ENCODE measurements around the gene SPAG9. TPM values are rescaled to one million over a fixed set of nuclear protein-coding genes. Genes with fewer than 3 reads are reported as not detected.

The SPAG9 gene
- total RNA-seq, 1 experiment from 2014 or later, result 129 TPM

DNA sequence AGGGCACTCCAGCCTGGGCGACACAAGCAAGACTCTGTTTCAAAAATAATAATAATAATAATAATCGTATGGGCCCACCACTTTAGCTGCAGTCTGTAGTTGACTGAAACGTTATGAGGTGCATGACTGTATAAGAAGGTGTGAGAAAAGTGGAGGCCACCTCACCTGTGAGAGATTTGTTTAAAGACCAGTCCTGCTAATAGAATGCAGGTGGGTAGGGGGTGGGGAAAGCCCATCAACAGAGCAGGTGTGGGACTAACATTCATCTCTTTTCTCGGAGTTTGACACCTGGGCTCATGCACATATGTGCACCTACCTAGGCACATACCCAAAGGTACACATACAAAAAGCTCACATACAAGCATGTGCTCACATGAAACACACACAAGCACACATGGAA, 186.5 kb downstream of the SPAG9 start:
- intact Hi-C loops (cut with micrococcal nuclease; ENCODE audit: unreplicated experiment), result no loop called here
- CTCF ChIA-PET, result interaction anchor here (0.7 kb wide), 1 partner anchor 19 kb away, joined by 3 read pairs; no protein-coding TSS in a partner anchor

GRCh38 chr17:50931144-50931908, 189.3 kb downstream of the SPAG9 start:
- no TSS peak for BruUV-seq (replicated peaks)
- intact Hi-C loops (cut with micrococcal nuclease; ENCODE audit: unreplicated experiment), result no loop called here

More for the DNA sequence above, 186.5 kb downstream of the SPAG9 start:
- Mint-ChIP-seq H3K27me3 (ENCODE audit: unreplicated experiment) (no peaks in the 10 kb centered on the region), H3K36me3 (ENCODE audit: insufficient read depth, unreplicated experiment) (peaks cover 9% of the 10 kb centered on the region), H3K9me3 (ENCODE audit: low read depth, unreplicated experiment) (no peaks in the 10 kb centered on the region), H3K4me1 (ENCODE audit: low read depth, unreplicated experiment) (peaks cover 18% of the 10 kb centered on the region), H3K4me3 (ENCODE audit: low read depth, unreplicated experiment) (no peak overlapping the region), H3K27ac (ENCODE audit: unreplicated experiment) (no peak overlapping the region)
- BruUV-seq (replicated peaks), result no TSS peak
- no peak for DNase-seq
- TF ChIP-seq, protein P1, sequence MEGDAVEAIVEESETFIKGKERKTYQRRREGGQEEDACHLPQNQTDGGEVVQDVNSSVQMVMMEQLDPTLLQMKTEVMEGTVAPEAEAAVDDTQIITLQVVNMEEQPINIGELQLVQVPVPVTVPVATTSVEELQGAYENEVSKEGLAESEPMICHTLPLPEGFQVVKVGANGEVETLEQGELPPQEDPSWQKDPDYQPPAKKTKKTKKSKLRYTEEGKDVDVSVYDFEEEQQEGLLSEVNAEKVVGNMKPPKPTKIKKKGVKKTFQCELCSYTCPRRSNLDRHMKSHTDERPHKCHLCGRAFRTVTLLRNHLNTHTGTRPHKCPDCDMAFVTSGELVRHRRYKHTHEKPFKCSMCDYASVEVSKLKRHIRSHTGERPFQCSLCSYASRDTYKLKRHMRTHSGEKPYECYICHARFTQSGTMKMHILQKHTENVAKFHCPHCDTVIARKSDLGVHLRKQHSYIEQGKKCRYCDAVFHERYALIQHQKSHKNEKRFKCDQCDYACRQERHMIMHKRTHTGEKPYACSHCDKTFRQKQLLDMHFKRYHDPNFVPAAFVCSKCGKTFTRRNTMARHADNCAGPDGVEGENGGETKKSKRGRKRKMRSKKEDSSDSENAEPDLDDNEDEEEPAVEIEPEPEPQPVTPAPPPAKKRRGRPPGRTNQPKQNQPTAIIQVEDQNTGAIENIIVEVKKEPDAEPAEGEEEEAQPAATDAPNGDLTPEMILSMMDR (IDR thresholded peaks at IDR 0.05; ENCODE audit: unreplicated experiment), result no peak

DNA sequence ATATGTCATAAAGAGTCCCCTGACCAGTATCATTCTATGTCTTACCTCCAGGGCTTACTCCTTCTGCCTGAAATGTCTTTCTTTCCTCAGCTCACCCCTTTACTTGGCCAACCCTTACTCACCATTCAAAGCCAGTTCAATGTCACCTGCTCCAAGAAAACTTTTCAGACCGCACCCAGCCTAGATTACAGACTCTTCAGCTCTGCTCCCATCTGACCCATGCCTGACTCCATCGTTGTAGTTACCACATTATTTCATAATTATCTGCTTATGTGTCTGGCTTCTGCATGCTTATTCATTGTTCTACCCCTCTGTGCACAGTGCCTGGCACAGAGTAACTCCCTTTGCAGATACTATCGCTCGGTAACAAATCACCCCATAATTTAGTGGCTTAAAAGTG, 192.0 kb downstream of the SPAG9 start:
- CTCF ChIA-PET, result no interaction called here
- H3K9me3 Mint-ChIP-seq (ENCODE audit: low read depth, unreplicated experiment), result no peaks in the 10 kb centered on the region
- peaks cover 9% of the 10 kb centered on the region for H3K36me3 Mint-ChIP-seq (ENCODE audit: insufficient read depth, unreplicated experiment)
- H3K27ac Mint-ChIP-seq (ENCODE audit: unreplicated experiment), result no peak overlapping the region
- TF ChIP-seq, protein P1 (IDR thresholded peaks at IDR 0.05; ENCODE audit: unreplicated experiment), result no peak
- intact Hi-C loops (cut with micrococcal nuclease; ENCODE audit: unreplicated experiment), result no loop called here
- H3K4me3 Mint-ChIP-seq (ENCODE audit: low read depth, unreplicated experiment), result no peak overlapping the region
- no peaks in the 10 kb centered on the region for H3K27me3 Mint-ChIP-seq (ENCODE audit: unreplicated experiment)
- peaks cover 9% of the 10 kb centered on the region for H3K4me1 Mint-ChIP-seq (ENCODE audit: low read depth, unreplicated experiment)
- no TSS peak for BruUV-seq (replicated peaks)
- DNase-seq, result no peak

More at GRCh38 chr17:50931144-50931908, 189.3 kb downstream of the SPAG9 start:
- CTCF ChIA-PET, result interaction anchor here (0.6 to 2.4 kb wide), 6 partner anchors 9 to 343 kb away, joined by 3 to 7 read pairs (median 4); no protein-coding TSS in a partner anchor
- DNase-seq, result peak; percentile 74
- no peak overlapping the region for H3K27ac Mint-ChIP-seq (ENCODE audit: unreplicated experiment)
- H3K9me3 Mint-ChIP-seq (ENCODE audit: low read depth, unreplicated experiment), result no peaks in the 10 kb centered on the region
- peaks cover 9% of the 10 kb centered on the region for H3K36me3 Mint-ChIP-seq (ENCODE audit: insufficient read depth, unreplicated experiment)
- H3K4me3 Mint-ChIP-seq (ENCODE audit: low read depth, unreplicated experiment), result peak overlapping the region; percentile 65
- H3K27me3 Mint-ChIP-seq (ENCODE audit: unreplicated experiment), result no peaks in the 10 kb centered on the region
- TF ChIP-seq, protein P1 (IDR thresholded peaks at IDR 0.05; ENCODE audit: unreplicated experiment), result no peak
- H3K4me1 Mint-ChIP-seq (ENCODE audit: low read depth, unreplicated experiment), result peaks cover 18% of the 10 kb centered on the region

DNA sequence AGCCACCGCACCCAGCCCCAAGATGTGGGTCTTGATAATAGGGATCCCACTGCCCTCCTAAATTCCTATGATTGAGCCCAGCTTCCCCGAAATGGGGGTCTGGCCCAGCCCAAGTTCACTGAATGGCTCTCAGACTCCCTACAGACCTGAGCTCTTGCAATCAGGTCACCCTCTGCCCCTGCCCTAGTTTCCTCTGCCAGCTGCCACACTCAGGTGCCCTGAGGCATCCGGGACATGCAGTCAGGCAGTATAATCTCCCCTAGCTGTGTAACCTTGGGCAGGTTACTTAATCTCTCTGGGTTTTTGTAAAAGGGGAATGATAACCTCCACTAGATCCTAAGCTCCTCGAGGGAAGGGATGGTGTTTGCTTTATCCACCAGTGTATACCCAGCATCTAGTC, 193.4 kb downstream of the SPAG9 start:
- CTCF ChIA-PET, result interaction anchor here (1.5 to 1.8 kb wide), 2 partner anchors 9 to 18 kb away, joined by 3 read pairs; no protein-coding TSS in a partner anchor
- no peak overlapping the region for H3K27ac Mint-ChIP-seq (ENCODE audit: unreplicated experiment)

More for the DNA sequence above, 193.4 kb downstream of the SPAG9 start:
- Mint-ChIP-seq H3K4me1 (ENCODE audit: low read depth, unreplicated experiment) (peaks cover 15% of the 10 kb centered on the region), H3K4me3 (ENCODE audit: low read depth, unreplicated experiment) (no peak overlapping the region), H3K36me3 (ENCODE audit: insufficient read depth, unreplicated experiment) (peaks cover 9% of the 10 kb centered on the region), H3K9me3 (ENCODE audit: low read depth, unreplicated experiment) (no peaks in the 10 kb centered on the region), H3K27me3 (ENCODE audit: unreplicated experiment) (no peaks in the 10 kb centered on the region)
- intact Hi-C loops (cut with micrococcal nuclease; ENCODE audit: unreplicated experiment), result no loop called here
- no peak for DNase-seq
- BruUV-seq (replicated peaks), result no TSS peak
- TF ChIP-seq, protein P1 (IDR thresholded peaks at IDR 0.05; ENCODE audit: unreplicated experiment), result no peak

Measured in Calu3 (cell line).